NCI-H446 (cell line): ENCODE data around the gene ADAMTS13.
"Not testable (repeated sequence)": the region's sequence is repeated elsewhere in the genome, so short reads cannot be mapped to it uniquely, and the experiment has no call there.

Source experiments
- DNase-seq, 2 experiments: peaks; one replicate each; lab custom pipeline; 2025; lab: John Stamatoyannopoulos, UW

ADAMTS13 gene

GRCh38 chr9:133421615-133422542 is at the start of gene ADAMTS13:
TSS of gene ADAMTS13 (plus strand) at chr9:133422367. CDS start at chr9:133422444, 77 bp downstream.
- DNase-seq, result no peak

DNA sequence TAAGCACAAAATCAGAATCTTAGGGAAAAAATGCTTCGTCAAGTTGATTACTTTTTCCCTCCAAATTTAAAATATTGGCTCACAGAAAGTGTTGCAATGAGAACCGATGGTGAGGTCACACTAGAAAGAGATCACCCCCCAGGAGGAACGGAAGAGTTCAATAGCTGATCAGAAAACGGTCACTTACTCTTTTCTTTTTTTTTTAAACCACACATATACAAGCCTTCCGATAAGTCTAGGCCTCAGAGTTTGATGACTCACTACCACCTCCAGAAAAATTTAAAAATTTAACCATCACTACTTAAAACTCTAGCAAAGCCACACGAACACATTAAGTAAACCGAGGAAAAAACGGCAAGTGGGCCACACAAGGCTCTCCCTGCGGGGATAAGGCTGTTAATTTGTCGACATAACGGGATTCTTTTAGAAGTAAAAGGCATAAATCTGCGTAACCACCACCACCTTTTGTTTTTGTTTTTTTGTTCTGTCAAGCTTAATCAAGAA is 47.5 kb upstream of the ADAMTS13 start:
- no peak for DNase-seq

DNA sequence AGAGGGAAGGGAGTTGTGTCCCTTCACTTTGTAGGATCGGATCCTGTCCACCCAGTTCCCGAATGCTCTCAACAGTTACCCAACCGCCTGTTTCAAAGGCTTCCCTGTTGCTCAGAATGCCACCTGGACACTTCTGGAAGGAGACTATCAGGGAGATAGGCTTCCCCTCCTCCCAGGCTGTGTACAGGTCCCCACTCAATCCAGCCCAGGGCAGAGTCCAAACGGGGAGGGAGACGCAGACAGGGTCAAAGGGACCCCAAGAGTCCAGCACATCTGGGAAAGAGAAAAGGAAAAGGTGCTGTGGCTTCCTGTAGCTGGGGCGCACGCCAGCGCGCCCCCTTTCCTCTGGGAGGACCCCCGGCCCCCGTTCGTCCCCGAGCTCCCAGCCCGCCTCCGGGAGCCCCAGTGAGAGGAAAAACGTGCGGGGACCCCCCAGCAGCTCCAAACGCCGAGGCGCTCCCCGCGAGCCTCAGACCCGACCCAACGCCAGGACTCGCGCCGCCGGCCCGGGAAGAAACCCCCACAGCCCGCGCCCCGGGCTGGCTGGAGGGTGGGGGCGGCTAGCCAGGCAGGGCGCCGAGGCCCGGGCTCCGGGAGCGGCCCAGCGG is 46.9 kb upstream of the ADAMTS13 start:
- DNase-seq, result no peak

- peak; percentile 75 to 93 for DNase-seq
Observed at GRCh38 chr9:133375724-133376654, 46.2 kb upstream of the ADAMTS13 start, which contains the start of the genes STKLD1 and SURF4. TSS of gene STKLD1 (plus strand) at chr9:133376366. CDS start at chr9:133376474, 108 bp downstream. TSS of gene SURF4 (minus strand) at chr9:133376060. CDS start at chr9:133375969, 91 bp downstream.

DNA sequence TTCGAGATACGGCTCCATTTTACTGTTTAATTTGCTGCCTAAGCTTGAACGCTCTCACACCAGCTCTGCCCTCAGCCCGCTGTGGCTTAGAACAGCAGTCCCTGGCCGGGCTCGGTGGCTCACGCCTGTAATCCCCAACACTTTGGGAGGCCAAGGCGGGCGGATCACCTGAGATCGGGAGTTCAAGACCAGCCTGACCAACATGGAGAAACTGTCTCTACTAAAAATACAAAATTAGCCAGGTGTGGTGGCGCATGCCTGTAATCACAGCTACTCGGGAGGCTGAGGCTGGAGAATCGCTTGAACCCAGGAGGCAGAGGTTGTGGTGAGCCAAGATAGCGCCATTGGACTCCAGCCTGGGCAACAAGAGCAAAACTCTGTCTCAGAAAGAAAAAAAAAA is 44.9 kb upstream of the ADAMTS13 start:
- not testable (repeated sequence) for DNase-seq

DNA sequence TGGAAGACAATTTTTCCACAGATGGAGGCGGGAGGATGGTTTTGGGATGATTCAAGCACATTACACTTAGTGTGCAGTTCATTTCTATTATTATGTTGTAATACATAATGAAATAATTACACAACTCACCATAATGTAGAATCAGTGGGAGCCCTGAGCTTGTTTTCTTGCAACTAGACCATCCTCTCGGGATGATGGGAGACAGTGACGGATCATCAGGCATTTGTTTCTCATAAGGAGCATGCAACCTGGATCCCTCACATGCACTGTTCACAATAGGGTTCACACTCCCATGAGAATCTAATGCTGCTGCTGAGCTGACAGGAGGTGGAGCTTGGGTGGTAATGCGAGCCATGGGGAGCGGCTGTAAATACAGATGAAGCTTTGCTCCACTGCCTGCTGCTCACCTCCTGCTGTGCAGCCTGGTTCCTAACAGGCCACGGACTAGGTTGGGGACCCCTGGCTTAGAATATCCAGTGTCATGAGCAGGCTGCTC is 44.4 kb upstream of the ADAMTS13 start:
- DNase-seq, result no peak

DNA sequence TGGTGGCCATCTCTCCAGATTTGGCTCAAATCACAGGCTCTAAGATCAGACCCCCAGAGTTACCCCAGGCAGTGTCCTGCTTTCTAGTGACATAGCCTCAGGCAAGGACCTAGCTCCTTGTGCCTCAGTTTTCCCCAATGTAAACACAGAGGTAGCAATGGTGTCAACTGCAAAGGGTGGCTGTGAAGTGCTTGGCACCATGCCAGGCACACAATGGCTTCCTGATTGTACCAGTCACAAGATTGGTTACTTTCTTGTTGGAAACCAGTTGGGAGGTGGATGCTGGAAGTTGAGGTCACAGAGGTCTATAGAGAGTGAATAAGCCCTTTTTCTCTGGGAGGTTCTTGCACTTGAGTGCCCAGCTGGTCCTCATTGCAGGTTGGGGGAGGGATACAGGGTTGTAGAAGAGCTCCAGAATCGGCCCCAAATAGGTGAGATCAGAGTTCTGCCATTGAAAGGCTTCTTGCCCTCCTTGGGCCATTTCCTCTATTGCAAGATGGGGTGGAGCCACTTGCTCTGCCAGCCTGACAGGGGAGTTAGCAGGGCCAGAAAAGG is 43.7 kb upstream of the ADAMTS13 start:
- DNase-seq, result no peak

GRCh38 chr9:133379153-133380086 is 42.7 kb upstream of the ADAMTS13 start:
- no peak for DNase-seq

- DNase-seq, result no peak
Observed at GRCh38 chr9:133380734-133381133, 41.4 kb upstream of the ADAMTS13 start.

DNA sequence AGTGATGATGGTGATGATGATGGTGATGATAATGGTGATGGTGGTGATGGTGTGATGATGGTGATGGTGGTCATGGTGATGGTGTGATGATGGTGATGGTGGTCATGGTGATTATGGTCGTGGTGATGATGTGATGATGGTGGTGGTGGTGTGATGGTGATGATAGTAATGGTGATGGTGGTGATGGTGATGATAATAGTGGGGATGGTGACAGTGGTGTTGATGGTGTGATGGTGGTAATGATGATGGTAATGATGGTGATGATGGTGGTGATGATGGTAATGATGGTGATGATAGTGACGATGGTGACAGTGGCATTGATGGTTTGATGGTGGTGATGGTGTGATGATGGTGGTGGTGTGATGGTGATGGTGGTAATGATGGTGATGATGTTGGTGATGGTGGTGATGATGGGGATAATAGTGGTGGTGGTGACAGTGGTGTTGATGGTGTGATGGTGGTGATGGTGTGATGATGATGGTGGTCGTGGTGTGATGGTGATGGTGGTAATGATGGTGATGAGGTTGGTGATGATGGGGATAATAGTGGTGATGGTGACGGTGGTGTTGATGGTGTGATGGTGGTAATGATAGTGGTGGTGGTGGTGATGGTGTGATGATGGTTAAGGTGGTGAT is 39.5 kb upstream of the ADAMTS13 start:
- no peak for DNase-seq

DNA sequence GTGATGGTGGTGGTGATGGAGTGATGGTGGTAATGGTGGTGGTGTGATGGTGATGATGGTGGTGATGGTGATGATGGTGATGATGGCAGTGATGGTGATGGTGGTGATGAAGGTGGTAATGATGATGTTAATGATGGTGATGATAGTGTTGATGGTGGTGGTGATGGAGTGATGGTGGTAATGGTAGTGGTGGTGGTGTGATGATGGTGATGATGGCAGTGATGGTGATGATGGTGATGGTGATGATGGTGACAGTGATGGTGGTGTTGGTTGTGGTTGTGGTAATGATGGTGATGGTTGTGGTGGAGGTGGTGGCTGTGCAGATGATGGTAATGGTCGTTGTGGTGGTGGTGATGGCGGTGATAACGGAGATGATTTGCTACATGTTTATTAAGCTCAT is 38.7 kb upstream of the ADAMTS13 start:
- no peak for DNase-seq

GRCh38 chr9:133384736-133385321 is 37.3 kb upstream of the ADAMTS13 start:
- no peak for DNase-seq

GRCh38 chr9:133385452-133385851 is 36.7 kb upstream of the ADAMTS13 start:
- DNase-seq, result no peak

GRCh38 chr9:133386338-133386737 is 35.8 kb upstream of the ADAMTS13 start:
- DNase-seq, result no peak

GRCh38 chr9:133387680-133388079 is 34.5 kb upstream of the ADAMTS13 start:
- no peak for DNase-seq

GRCh38 chr9:133389025-133389557 is 33.1 kb upstream of the ADAMTS13 start:
- no peak for DNase-seq

- no peak for DNase-seq
Observed at GRCh38 chr9:133389562-133389961, 32.6 kb upstream of the ADAMTS13 start.

- no peak for DNase-seq
Observed at GRCh38 chr9:133390713-133391112, 31.5 kb upstream of the ADAMTS13 start.

GRCh38 chr9:133391449-133391848 is 30.7 kb upstream of the ADAMTS13 start:
- not testable (repeated sequence) for DNase-seq
